Stimulated activated naive CD4-positive, alpha-beta T cell treated with Interleukin-2 at 50 U/mL for 16 hours (primary cell): ENCODE results near the gene ZBTB11.
"Not testable (repeated sequence)": the region's sequence is repeated elsewhere in the genome, so short reads cannot be mapped to it uniquely, and the experiment has no call there.

Source experiments
- DNase-seq: peaks from one replicate; lab custom pipeline; 2025; lab: John Stamatoyannopoulos, UW

The ZBTB11 gene

GRCh38 chr3:101676765-101677435 is at the start of gene ZBTB11:
ZBTB11 (minus strand) TSS chr3:101677132; CDS start chr3:101676914, 218 bp downstream.
- no peak for DNase-seq

GRCh38 chr3:101725890-101726275 is 49.0 kb upstream of the ZBTB11 start:
- DNase-seq, result no peak

- peak; percentile 33 for DNase-seq
These were observed 48.4 kb upstream of the ZBTB11 start for GRCh38 chr3:101725194-101725889.

GRCh38 chr3:101724329-101725193 is 47.6 kb upstream of the ZBTB11 start, which contains the start of gene CEP97:
CEP97 (plus strand) TSS chr3:101724614; CDS start chr3:101724677, 63 bp downstream.
- peak; percentile 89 for DNase-seq

GRCh38 chr3:101722394-101723173 is 45.7 kb upstream of the ZBTB11 start:
- DNase-seq, result no peak

GRCh38 chr3:101720851-101721840 is 44.2 kb upstream of the ZBTB11 start:
- DNase-seq, result peak; percentile 9

- no peak for DNase-seq
These were observed 42.8 kb upstream of the ZBTB11 start for GRCh38 chr3:101719604-101720185.

GRCh38 chr3:101718455-101718854 is 41.5 kb upstream of the ZBTB11 start:
- DNase-seq, result no peak

- no peak for DNase-seq
These were observed 32.2 kb upstream of the ZBTB11 start for GRCh38 chr3:101709126-101709525.

- DNase-seq, result not testable (repeated sequence)
These were observed 27.7 kb upstream of the ZBTB11 start for GRCh38 chr3:101704639-101705038.

GRCh38 chr3:101703169-101703568 is 26.2 kb upstream of the ZBTB11 start:
- DNase-seq, result no peak

GRCh38 chr3:101702726-101703125 is 25.8 kb upstream of the ZBTB11 start:
- no peak for DNase-seq

GRCh38 chr3:101701696-101702634 is 25.0 kb upstream of the ZBTB11 start:
- no peak for DNase-seq

GRCh38 chr3:101695779-101696372 is 18.9 kb upstream of the ZBTB11 start:
- DNase-seq, result no peak

GRCh38 chr3:101694836-101695235 is 17.9 kb upstream of the ZBTB11 start:
- DNase-seq, result not testable (repeated sequence)

GRCh38 chr3:101693540-101693939 is 16.6 kb upstream of the ZBTB11 start:
- DNase-seq, result not testable (repeated sequence)

- not testable (repeated sequence) for DNase-seq
These were observed 15.0 kb upstream of the ZBTB11 start for GRCh38 chr3:101691685-101692671.
